Liver (tissue), 9 donors: Measurements from ENCODE around the gene SRSF8. TPM values are rescaled to one million over a fixed set of nuclear protein-coding genes. Genes with fewer than 3 reads are reported as not detected.
"Not testable (repeated sequence)": the region's sequence is repeated elsewhere in the genome, so short reads cannot be mapped to it uniquely, and the experiment has no call there.

Experiments
- DNase-seq: peaks from one replicate; pipeline ENCODE4 v3.0.0-alpha.2; 2017; ENCODE audit warnings: low spot score
- H3K27ac ChIP-seq, 2 donors: one replicate each; pipeline ENCODE4 v1.7.0; 2013; ENCODE audit warnings: inconsistent platforms in 2 of 2, low read length in 2 of 2, control low read depth in 1 of 2, low read depth in 1 of 2, mild to moderate bottlenecking in 1 of 2
- H3K27me3 ChIP-seq, 4 donors: one replicate each; pipeline versions ENCODE4 v1.6.1 to v1.7.0; 2013; ENCODE audit warnings: low read length in 3 of 4, inconsistent platforms in 1 of 4, mild to moderate bottlenecking in 1 of 4, moderate library complexity in 1 of 4; ENCODE audit not compliant: control insufficient read depth in 4 of 4, insufficient read depth in 4 of 4
- H3K36me3 ChIP-seq, 4 donors: one replicate each; pipeline versions ENCODE4 v1.6.1 to v1.7.0; 2013; ENCODE audit warnings: low read length in 3 of 4, mild to moderate bottlenecking in 3 of 4, low read depth in 1 of 4, moderate library complexity in 1 of 4; ENCODE audit not compliant: control insufficient read depth in 4 of 4, insufficient read depth in 3 of 4
- H3K4me1 ChIP-seq, 4 donors: one replicate each; pipeline versions ENCODE4 v1.6.1 to v1.7.0; 2013; ENCODE audit warnings: low read length in 3 of 4, mild to moderate bottlenecking in 3 of 4, moderate library complexity in 1 of 4; ENCODE audit not compliant: control insufficient read depth in 4 of 4, insufficient read depth in 4 of 4
- H3K4me3 ChIP-seq, 3 donors: one replicate each; pipeline versions ENCODE4 v1.6.1 to v1.7.0; 2013; ENCODE audit warnings: low read length in 3 of 3, control low read depth in 1 of 3, low read depth in 1 of 3, mild to moderate bottlenecking in 1 of 3
- H3K9ac ChIP-seq, 2 donors: one replicate each; pipeline ENCODE4 v1.7.0; 2013; ENCODE audit warnings: low read length in 2 of 2, mild to moderate bottlenecking in 2 of 2, moderate library complexity in 2 of 2, control low read depth in 1 of 2, low read depth in 1 of 2
- H3K9me3 ChIP-seq, 4 donors: one replicate each; pipeline versions ENCODE4 v1.6.1 to v1.7.0; 2013; ENCODE audit warnings: low read length in 3 of 4; ENCODE audit not compliant: control insufficient read depth in 4 of 4
- ATF3 ChIP-seq: IDR thresholded peaks from 2 replicates; pipeline ENCODE4 v1.6.1; 2016; ENCODE audit warnings: antibody characterized with exemption
- EGR1 ChIP-seq, 2 donors: IDR thresholded peaks; 2 replicates each; pipeline ENCODE4 v1.6.1; 2016 to 2018; ENCODE audit warnings: antibody characterized with exemption in 2 of 2, low read depth in 2 of 2
- FOXA1 ChIP-seq: IDR thresholded peaks from 2 replicates; pipeline ENCODE4 v1.6.1; 2016; ENCODE audit warnings: antibody characterized with exemption
- FOXA2 ChIP-seq: IDR thresholded peaks from 2 replicates; pipeline ENCODE4 v1.6.1; 2016; ENCODE audit warnings: antibody characterized with exemption
- GABPA ChIP-seq, 2 donors: IDR thresholded peaks in 1 of 2; conservative IDR thresholded peaks in 1 of 2; 2 replicates each; pipeline ENCODE4 v1.6.1; 2016; ENCODE audit warnings: antibody characterized with exemption in 2 of 2, mild to moderate bottlenecking in 1 of 2, moderate library complexity in 1 of 2
- HNF4A ChIP-seq, 2 donors: conservative IDR thresholded peaks; 2 replicates each; pipeline ENCODE4 v1.6.1; 2016; ENCODE audit warnings: antibody characterized with exemption in 2 of 2, mild to moderate bottlenecking in 2 of 2
- HNF4G ChIP-seq: IDR thresholded peaks from 2 replicates; pipeline ENCODE4 v1.6.1; 2016; ENCODE audit warnings: antibody characterized with exemption
- JUND ChIP-seq, 2 donors: IDR thresholded peaks; 2 replicates each; pipeline ENCODE4 v1.6.1; 2016; ENCODE audit warnings: antibody characterized with exemption in 2 of 2
- MAX ChIP-seq: IDR thresholded peaks from 2 replicates; pipeline ENCODE4 v1.6.1; 2016; ENCODE audit warnings: antibody characterized with exemption
- NR2F2 ChIP-seq: IDR thresholded peaks from 2 replicates; pipeline ENCODE4 v1.6.1; 2016; ENCODE audit warnings: antibody characterized with exemption
- RAD21 ChIP-seq, 2 donors: IDR thresholded peaks; 2 replicates each; pipeline ENCODE4 v1.6.1; 2016; ENCODE audit warnings: antibody characterized with exemption in 2 of 2, mild to moderate bottlenecking in 2 of 2
- RXRA ChIP-seq, 2 donors: IDR thresholded peaks; 2 replicates each; pipeline ENCODE4 v1.6.1; 2017 to 2018; ENCODE audit warnings: antibody characterized with exemption in 2 of 2, mild to moderate bottlenecking in 1 of 2
- SP1 ChIP-seq: IDR thresholded peaks from 2 replicates; pipeline ENCODE4 v1.6.1; 2018; ENCODE audit warnings: antibody characterized with exemption, mild to moderate bottlenecking
- YY1 ChIP-seq: IDR thresholded peaks from 2 replicates; pipeline ENCODE4 v1.6.1; 2016; ENCODE audit warnings: antibody characterized with exemption, mild to moderate bottlenecking
- WGBS: extraction: QIAGEN DNeasy Blood & Tissue Kit; methylation state at CpG from one replicate; pipeline ENCODE4 v1.1.7; 2013; 5-methylcytosine and 5-hydroxymethylcytosine counted together
- polyA plus RNA-seq, 2 donors: library from polyadenylated mRNA; stranded (reverse) in 1 of 2; unstranded in 1 of 2; fragments of 200-250 nt in 1 of 2; fragments of >200 nt in 1 of 2; fragmentation: Nextera tagmentation in 1 of 2; extraction: Ambion mirVana in 1 of 2; gene quantifications; one replicate each; pipeline versions ENCODE4 v1.2.1 to v1.2.3, GENCODE V29; 2013 to 2015
- total RNA-seq, 2 donors: library from RNA; depleted of rRNA; stranded (reverse); fragments of >200 nt; gene quantifications; one replicate each; pipeline ENCODE4 v1.2.3, GENCODE V29; 2014
- TF ChIP-seq, protein P1 (sequence below): fragments of 150-350 bp; IDR thresholded peaks from 2 replicates; pipeline ENCODE4 v1.5.1; 2017; ENCODE audit warnings: improper control_type of control experiment, low read depth, low read length; ENCODE audit not compliant: missing input control
- donor health status: healthy.
- donor health status: healthy.
- donor health status: healthy.
- donor health status: healthy.
- donor health status: healthy.

Gene SRSF8, protein sequence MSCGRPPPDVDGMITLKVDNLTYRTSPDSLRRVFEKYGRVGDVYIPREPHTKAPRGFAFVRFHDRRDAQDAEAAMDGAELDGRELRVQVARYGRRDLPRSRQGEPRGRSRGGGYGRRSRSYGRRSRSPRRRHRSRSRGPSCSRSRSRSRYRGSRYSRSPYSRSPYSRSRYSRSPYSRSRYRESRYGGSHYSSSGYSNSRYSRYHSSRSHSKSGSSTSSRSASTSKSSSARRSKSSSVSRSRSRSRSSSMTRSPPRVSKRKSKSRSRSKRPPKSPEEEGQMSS
- total RNA-seq (10 to 100 TPM; 17.6 to 31.8 TPM), polyA plus RNA-seq (10 to 100 TPM; 15.4 to 18.1 TPM)

DNA sequence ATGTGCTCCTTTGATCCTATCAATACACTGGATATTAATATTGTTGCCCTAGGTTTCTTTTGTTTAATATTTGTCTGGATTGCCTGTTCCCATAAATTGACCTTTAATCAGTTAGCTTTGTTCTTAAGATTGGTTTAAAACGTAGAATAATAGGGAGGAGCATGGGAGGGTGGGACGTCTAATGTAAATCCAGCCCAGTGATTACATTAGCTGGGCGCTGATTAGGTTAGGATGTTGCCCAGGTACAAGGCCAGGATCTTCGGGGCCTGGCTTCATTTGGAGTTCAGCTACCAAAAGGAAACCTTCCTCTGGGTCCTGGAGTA, at the start of gene SRSF8:
Gene SRSF8 (plus strand): TSS at position 204 of the 323 bp plus-strand sequence. CDS start 308 bp downstream, outside the sequence.
- TF ChIP-seq RXRA (IDR thresholded peaks at IDR 0.05) (peak in 1 of 2 donors; percentile 7), SP1 (peak; percentile 38), HNF4A (conservative IDR thresholded peaks at IDR 0.05) (peak; percentile 21 to 46), HNF4G (no peak)
- no peaks in the 10 kb centered on the region for H3K27me3 ChIP-seq
- 0% methylated on average over 4 of the region's 4 CpGs for WGBS
- no peak for DNase-seq
- peaks cover 0 to 2% (median 0%) of the 10 kb centered on the region in 4 donors for H3K36me3 ChIP-seq
- H3K9ac ChIP-seq = peak within 1 kb of the TSS; percentile 95 to 96
- peak within 1 kb of the TSS; percentile 91 to 98 (median 94) for H3K4me3 ChIP-seq
- H3K27ac ChIP-seq = peak within 1 kb of the TSS; percentile 95 to 97
- no peaks in the 10 kb centered on the region for H3K9me3 ChIP-seq
- peaks cover 0 to 18% (median 13%) of the 10 kb centered on the region in 4 donors for H3K4me1 ChIP-seq

DNA sequence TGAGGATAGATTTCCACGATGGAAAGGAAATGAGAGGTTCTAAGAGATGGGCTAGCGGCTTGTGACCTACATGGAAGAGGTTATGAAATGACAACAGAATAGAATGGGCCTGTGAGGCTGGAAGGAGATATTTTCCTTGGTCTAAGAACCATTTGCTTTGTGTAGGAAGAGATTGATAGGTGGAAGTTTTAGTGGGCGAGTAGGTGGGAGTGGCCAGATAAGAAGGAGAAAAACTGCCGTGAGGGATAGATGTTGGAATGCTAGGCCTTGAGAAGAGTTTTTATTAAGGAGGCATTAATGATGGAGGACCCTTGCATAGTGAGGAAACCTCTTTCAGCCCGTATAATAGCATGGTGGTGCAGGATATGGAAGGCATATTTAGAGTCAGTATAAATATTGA, 45.3 kb upstream of the SRSF8 start:
- H3K27ac ChIP-seq, H3K9ac ChIP-seq, DNase-seq, H3K36me3 ChIP-seq, H3K27me3 ChIP-seq, H3K9me3 ChIP-seq, H3K4me3 ChIP-seq, H3K4me1 ChIP-seq: not testable (repeated sequence)
- WGBS = 85% methylated on average over 5 of the region's 5 CpGs

DNA sequence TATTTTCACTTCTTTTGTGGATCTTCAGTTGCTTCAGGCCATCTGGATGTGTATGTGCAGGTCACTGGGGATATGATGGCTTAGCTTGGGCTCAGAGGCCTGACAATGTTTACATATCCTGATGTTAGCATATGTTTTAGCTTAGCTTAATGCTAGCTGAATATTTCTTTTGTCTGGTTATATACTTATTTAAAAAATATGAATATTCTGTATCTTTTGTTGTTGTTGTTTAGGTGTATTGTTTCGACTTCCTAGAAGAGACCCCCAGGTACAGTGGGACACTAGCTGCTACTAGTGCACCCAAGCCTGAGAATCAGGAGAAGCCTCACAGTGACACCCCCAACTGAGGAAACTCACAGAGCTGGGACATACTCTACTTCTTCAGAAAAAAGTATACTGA, 41.8 kb upstream of the SRSF8 start, which contains the start of gene KDM4E:
Gene KDM4E (plus strand): TSS at position 301 of the 400 bp plus-strand sequence. CDS start 300 bp downstream, outside the sequence.
- Histone ChIP-seq H3K4me3 (no peak within 1 kb of the TSS), H3K9me3 (no peaks in the 10 kb centered on the region), H3K27me3 (no peaks in the 10 kb centered on the region), H3K36me3 (no peaks in the 10 kb centered on the region), H3K4me1 (no peaks in the 10 kb centered on the region), H3K9ac (no peak within 1 kb of the TSS), H3K27ac (no peak within 1 kb of the TSS)
- WGBS = 82% methylated on average over 1 of the region's 1 CpG
- no peak for DNase-seq
- TF ChIP-seq, protein P1, sequence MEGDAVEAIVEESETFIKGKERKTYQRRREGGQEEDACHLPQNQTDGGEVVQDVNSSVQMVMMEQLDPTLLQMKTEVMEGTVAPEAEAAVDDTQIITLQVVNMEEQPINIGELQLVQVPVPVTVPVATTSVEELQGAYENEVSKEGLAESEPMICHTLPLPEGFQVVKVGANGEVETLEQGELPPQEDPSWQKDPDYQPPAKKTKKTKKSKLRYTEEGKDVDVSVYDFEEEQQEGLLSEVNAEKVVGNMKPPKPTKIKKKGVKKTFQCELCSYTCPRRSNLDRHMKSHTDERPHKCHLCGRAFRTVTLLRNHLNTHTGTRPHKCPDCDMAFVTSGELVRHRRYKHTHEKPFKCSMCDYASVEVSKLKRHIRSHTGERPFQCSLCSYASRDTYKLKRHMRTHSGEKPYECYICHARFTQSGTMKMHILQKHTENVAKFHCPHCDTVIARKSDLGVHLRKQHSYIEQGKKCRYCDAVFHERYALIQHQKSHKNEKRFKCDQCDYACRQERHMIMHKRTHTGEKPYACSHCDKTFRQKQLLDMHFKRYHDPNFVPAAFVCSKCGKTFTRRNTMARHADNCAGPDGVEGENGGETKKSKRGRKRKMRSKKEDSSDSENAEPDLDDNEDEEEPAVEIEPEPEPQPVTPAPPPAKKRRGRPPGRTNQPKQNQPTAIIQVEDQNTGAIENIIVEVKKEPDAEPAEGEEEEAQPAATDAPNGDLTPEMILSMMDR = no peak
- TF ChIP-seq ATF3 (no peak), FOXA1 (no peak), RXRA (IDR thresholded peaks at IDR 0.05) (no peak), EGR1 (IDR thresholded peaks at IDR 0.05; ENCODE audit: low read depth in 2 of 2) (no peak), HNF4A (conservative IDR thresholded peaks at IDR 0.05) (no peak), FOXA2 (no peak), MAX (no peak), JUND (IDR thresholded peaks at IDR 0.05) (no peak), YY1 (no peak), NR2F2 (no peak), GABPA (IDR thresholded peaks at IDR 0.05 in 1 of 2, conservative IDR thresholded peaks at IDR 0.05 in 1 of 2) (no peak), HNF4G (no peak), RAD21 (IDR thresholded peaks at IDR 0.05) (no peak)

DNA sequence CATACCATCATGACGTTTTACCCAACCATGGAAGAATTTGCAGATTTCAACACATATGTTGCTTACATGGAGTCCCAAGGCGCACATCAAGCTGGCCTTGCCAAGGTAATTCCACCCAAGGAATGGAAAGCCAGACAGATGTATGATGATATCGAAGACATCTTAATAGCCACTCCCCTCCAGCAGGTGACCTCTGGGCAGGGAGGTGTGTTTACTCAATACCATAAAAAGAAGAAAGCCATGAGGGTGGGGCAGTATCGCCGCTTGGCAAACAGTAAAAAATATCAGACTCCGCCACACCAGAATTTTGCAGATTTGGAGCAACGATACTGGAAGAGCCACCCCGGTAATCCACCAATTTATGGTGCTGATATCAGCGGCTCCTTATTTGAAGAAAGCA, 41.1 kb upstream of the SRSF8 start:
- H3K27me3 ChIP-seq, H3K9ac ChIP-seq, H3K4me3 ChIP-seq, H3K36me3 ChIP-seq, H3K4me1 ChIP-seq, H3K27ac ChIP-seq, DNase-seq, H3K9me3 ChIP-seq: not testable (repeated sequence)
- WGBS = 87% methylated on average over 8 of the region's 9 CpGs
